ENCODE results near the gene NTMT1.

DNA sequence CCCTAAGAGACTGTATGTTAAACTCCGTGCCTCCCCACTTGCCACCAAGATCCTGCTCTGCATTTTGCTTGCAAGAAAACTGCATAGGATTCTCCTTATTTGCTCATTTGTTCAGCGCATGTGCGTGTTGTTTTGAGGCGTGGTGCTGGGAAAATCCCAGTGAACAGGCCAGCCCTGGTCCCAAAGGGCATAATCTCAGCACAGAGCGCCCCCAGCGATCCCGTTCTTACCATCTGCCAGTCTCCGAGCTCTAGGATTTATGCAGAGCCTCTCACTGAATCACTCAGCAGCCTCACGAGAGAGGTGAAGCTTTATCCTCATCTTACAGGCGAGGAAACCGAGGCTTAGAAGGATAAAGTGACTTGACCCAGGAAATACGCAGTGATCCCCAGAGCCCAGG, 51.0 kb downstream of the NTMT1 start:
- TF ChIP-seq, protein P1, sequence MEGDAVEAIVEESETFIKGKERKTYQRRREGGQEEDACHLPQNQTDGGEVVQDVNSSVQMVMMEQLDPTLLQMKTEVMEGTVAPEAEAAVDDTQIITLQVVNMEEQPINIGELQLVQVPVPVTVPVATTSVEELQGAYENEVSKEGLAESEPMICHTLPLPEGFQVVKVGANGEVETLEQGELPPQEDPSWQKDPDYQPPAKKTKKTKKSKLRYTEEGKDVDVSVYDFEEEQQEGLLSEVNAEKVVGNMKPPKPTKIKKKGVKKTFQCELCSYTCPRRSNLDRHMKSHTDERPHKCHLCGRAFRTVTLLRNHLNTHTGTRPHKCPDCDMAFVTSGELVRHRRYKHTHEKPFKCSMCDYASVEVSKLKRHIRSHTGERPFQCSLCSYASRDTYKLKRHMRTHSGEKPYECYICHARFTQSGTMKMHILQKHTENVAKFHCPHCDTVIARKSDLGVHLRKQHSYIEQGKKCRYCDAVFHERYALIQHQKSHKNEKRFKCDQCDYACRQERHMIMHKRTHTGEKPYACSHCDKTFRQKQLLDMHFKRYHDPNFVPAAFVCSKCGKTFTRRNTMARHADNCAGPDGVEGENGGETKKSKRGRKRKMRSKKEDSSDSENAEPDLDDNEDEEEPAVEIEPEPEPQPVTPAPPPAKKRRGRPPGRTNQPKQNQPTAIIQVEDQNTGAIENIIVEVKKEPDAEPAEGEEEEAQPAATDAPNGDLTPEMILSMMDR (IDR thresholded peaks at IDR 0.05; ENCODE audit: low read depth, low read length) = no peak
- TF ChIP-seq EZH2phosphoT487 (IDR thresholded peaks at IDR 0.05; ENCODE audit: low read depth) = no peak
